HepG2 (cell line): ENCODE measurements around the gene C2orf42. TPM values are rescaled to one million over a fixed set of nuclear protein-coding genes. Genes with fewer than 3 reads are reported as not detected.

ENCODE experiments used
- BRF2 ChIP-seq: sonication (generic); formaldehyde crosslinking; IDR thresholded peaks from 2 replicates; pipeline ENCODE4 v1.8.1; 2022; ENCODE audit warnings: mild to moderate bottlenecking, missing genetic modification reagents
- KMT2A ChIP-seq: sonication (generic); formaldehyde crosslinking; IDR thresholded peaks from 2 replicates; pipeline ENCODE4 v1.4.0; 2020; ENCODE audit warnings: missing genetic modification reagents
- NFAT5 ChIP-seq: sonication (generic); formaldehyde crosslinking; IDR thresholded peaks from 2 replicates; pipeline ENCODE4 v1.4.0; 2020; ENCODE audit warnings: missing genetic modification reagents
- NRL ChIP-seq: sonication (generic); formaldehyde crosslinking; IDR thresholded peaks from 2 replicates; pipeline ENCODE4 v1.5.0; 2020; ENCODE audit warnings: missing genetic modification reagents, mild to moderate bottlenecking, moderate library complexity, borderline replicate concordance
- ONECUT2 ChIP-seq: sonication (generic); formaldehyde crosslinking; IDR thresholded peaks from 2 replicates; pipeline ENCODE4 v1.4.0; 2020; ENCODE audit warnings: missing genetic modification reagents
- ZBTB39 ChIP-seq: sonication (generic); formaldehyde crosslinking; IDR thresholded peaks from 2 replicates; pipeline ENCODE4 v1.5.0; 2020; ENCODE audit warnings: missing genetic modification reagents
- ZMYM2 ChIP-seq: sonication (generic); formaldehyde crosslinking; IDR thresholded peaks from 2 replicates; pipeline ENCODE4 v1.8.0; 2022; ENCODE audit warnings: mild to moderate bottlenecking, missing genetic modification reagents
- ZNF124 ChIP-seq: sonication (generic); formaldehyde crosslinking; IDR thresholded peaks from 2 replicates; pipeline ENCODE4 v1.4.0; 2020; ENCODE audit warnings: missing genetic modification reagents
- ZNF136 ChIP-seq: sonication (generic); formaldehyde crosslinking; IDR thresholded peaks from 2 replicates; pipeline ENCODE4 v1.8.1; 2022; ENCODE audit warnings: low read depth, mild to moderate bottlenecking, moderate library complexity, missing genetic modification reagents
- ZNF207 ChIP-seq: fragments of 450-650 bp; IDR thresholded peaks from 2 replicates; pipeline ENCODE4 v1.6.1; 2016; ENCODE audit warnings: antibody characterized with exemption, borderline replicate concordance
- polyA plus RNA-seq, 8 experiments: library from polyadenylated mRNA; depleted of rRNA in 3 of 8; stranded (reverse) in 7 of 8; unstranded in 1 of 8; fragments of >200 nt; fragmentation: Illumina TruSeq in 4 of 8; extraction: Trizol in 4 of 8; gene quantifications; 2 replicates each; pipeline versions ENCODE4 v1.2.1 to v1.2.3, GENCODE V29; 2011 to 2016; ENCODE audit warnings: low read depth in 4 of 8, missing spikeins in 1 of 8, mixed read lengths in 1 of 8; ENCODE audit not compliant: insufficient read depth in 1 of 8
- total RNA-seq, 5 experiments: library from RNA; depleted of rRNA; stranded (reverse); fragments of >200 nt; fragmentation: Illumina TruSeq; extraction: Trizol; gene quantifications; 2 replicates each; pipeline ENCODE4 v1.2.3, GENCODE V29; 2016; ENCODE audit warnings: low read depth in 1 of 5
- TF ChIP-seq, protein P1 (sequence below): sonication (generic); formaldehyde crosslinking; conservative IDR thresholded peaks from 2 replicates; pipeline ENCODE4 v1.5.0; 2020; ENCODE audit warnings: missing genetic modification reagents
- TF ChIP-seq, protein P2 (sequence below): sonication (generic); formaldehyde crosslinking; IDR thresholded peaks from 2 replicates; pipeline ENCODE4 v1.9.0; 2021; ENCODE audit warnings: missing genetic modification reagents, borderline replicate concordance

The C2orf42 gene
- total and polyA plus RNA-seq, 2 of the 13 experiments (the other 11 are each of a cell fraction or from before 2014, with no cell fraction given), result 9.3 to 9.9 TPM

GRCh38 chr2:70190418-70191243 is at the start of gene C2orf42 (continued):
- TF ChIP-seq ZBTB39 (CRISPR knock-in tag), result peak; percentile 27
- no peak for TF ChIP-seq ZNF207
- no peak for TF ChIP-seq ONECUT2 (CRISPR knock-in tag)
- TF ChIP-seq ZNF136 (CRISPR knock-in tag), result peak; percentile 92; the same call in 1 of the 2 replicates
- TF ChIP-seq ZNF124 (CRISPR knock-in tag), result peak; percentile 78
- no peak for TF ChIP-seq NFAT5 (CRISPR knock-in tag)
- no peak for TF ChIP-seq BRF2
- TF ChIP-seq, protein P1, sequence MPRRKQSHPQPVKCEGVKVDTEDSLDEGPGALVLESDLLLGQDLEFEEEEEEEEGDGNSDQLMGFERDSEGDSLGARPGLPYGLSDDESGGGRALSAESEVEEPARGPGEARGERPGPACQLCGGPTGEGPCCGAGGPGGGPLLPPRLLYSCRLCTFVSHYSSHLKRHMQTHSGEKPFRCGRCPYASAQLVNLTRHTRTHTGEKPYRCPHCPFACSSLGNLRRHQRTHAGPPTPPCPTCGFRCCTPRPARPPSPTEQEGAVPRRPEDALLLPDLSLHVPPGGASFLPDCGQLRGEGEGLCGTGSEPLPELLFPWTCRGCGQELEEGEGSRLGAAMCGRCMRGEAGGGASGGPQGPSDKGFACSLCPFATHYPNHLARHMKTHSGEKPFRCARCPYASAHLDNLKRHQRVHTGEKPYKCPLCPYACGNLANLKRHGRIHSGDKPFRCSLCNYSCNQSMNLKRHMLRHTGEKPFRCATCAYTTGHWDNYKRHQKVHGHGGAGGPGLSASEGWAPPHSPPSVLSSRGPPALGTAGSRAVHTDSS (CRISPR knock-in tag), result 0 out of 2 replicates have a peak, but pooled peaks have one; percentile 35
- peak; percentile 92 for TF ChIP-seq NRL (CRISPR knock-in tag)
- TF ChIP-seq, protein P2, sequence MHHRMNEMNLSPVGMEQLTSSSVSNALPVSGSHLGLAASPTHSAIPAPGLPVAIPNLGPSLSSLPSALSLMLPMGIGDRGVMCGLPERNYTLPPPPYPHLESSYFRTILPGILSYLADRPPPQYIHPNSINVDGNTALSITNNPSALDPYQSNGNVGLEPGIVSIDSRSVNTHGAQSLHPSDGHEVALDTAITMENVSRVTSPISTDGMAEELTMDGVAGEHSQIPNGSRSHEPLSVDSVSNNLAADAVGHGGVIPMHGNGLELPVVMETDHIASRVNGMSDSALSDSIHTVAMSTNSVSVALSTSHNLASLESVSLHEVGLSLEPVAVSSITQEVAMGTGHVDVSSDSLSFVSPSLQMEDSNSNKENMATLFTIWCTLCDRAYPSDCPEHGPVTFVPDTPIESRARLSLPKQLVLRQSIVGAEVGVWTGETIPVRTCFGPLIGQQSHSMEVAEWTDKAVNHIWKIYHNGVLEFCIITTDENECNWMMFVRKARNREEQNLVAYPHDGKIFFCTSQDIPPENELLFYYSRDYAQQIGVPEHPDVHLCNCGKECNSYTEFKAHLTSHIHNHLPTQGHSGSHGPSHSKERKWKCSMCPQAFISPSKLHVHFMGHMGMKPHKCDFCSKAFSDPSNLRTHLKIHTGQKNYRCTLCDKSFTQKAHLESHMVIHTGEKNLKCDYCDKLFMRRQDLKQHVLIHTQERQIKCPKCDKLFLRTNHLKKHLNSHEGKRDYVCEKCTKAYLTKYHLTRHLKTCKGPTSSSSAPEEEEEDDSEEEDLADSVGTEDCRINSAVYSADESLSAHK (CRISPR knock-in tag), result peak; percentile 73; the same call in 1 of the 2 replicates
- TF ChIP-seq KMT2A (CRISPR knock-in tag), result peak; percentile 93
- TF ChIP-seq ZMYM2, result no peak; the same call in 1 of the 2 replicates
